GM19043 (cell line): ENCODE results near the gene ZC3H18.

Source experiments
- ATAC-seq: cut with Tn5 transposase; IDR thresholded peaks from one replicate; pipeline ENCODE4 v1.9.1; 2021; ENCODE audit warnings: low read depth; ENCODE audit not compliant: unreplicated experiment

The ZC3H18 gene

DNA sequence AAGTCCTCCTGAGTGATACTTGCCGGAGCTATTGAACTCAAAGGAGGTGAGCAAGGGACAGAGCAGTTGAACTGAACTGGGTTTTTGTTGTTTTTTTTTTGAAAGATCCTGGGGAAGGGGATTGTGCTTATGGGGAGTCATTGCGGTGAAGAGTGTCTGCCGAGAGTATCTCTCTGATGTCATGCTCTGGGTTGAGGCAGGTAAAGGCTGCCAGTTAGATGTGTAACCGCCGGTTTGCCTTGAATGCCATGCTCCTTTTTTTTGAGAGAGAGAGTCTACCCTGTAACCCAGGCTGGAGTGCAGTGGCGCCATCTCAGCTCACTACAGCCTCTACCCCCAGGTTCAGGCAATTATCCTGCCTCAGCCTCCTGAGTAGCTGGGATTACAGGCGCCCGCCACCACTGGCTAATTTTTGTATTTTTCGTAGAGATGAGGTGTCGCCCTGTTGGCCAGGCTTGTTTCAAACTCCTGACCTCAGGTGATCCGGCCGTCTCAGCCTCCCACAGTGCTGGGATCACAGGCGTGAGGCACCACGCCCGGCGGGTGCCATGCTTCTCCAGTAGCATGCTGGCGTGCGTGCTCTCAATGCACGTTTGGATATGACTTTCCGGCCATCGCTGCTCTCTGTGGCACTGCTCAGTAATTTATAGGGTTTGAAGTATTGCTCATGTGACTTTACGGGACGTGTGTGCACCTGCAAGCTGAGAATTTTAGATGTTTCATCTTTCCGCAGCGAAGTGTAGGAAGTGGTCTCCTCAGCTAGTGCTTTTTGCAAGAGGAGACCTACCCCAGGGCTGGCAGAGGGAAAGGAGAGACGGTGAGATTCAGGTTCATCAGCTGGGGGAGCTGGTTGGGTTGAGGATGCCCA lies 8.5 kb downstream of the ZC3H18 start:
- no peak for ATAC-seq

DNA sequence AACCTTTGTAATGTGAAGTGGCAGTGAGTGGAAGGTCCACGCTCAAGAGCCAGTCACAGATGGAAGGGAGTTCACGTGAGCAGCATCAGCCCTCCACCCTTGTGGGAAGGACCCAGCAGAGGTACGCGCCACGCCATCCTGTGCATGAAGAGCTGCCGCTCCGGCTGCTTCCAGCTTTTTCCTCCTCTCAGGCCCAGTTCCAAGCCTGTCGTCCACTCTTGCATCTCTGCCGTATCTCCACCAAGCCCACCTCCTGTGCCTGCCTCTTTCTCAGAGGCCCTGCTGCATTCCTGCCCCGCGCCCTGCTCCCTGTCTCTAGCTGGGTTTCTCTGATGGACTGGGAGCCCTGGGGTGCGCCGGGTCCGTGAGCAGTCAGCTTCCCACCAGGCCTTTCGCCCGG lies 10.2 kb downstream of the ZC3H18 start:
- ATAC-seq: no peak

DNA sequence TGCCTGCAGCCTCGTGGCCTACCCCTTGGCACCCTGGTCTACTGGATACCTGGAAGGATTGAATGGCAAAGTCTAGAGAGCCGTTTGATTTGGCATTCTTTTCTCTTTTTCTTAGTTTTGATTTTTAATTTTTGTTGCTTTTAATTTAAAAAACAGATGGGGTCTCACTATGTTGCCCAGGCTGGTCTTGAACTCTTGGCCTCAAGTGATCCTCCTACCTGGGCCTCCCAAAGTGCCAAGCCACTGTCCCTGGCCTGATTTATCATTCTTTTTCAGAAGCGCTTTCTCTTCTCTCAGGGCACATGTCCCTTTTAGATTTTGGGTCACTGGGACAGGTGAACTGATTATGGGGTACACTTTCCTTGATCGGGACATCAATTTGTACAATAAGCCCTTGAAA lies 10.8 kb downstream of the ZC3H18 start:
- ATAC-seq: no peak

DNA sequence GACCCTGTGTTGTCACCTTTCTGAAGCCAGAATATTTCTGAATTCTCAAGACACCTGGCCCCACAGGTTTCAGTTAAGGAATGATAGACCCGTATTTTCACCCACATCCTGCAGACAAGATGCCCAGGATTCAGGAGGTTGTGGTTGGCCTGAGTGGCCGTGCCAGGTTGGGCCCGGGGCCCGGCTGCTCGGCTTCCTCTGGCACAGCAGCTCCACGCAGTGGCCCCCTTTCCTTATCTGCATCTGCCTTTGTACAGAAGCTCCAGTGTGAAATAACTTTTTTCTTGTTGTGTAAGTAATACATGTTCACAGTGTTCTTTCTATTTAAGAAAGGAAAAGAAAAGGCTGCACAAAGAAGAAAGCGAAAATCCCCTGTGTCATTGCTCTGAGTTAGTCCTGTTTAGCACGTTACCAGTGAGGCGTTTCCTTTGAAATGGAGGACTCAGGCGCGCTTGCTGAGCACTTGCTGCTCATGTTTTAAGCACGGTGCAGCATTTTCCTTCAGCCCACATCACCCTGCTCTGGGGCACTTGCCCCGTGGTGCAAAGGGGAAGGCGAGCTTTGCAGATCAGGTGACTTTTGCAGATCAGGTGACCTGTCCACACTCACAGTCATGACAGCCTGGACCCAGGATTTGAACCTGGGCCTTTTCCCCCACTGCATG lies 12.8 kb downstream of the ZC3H18 start:
- no peak for ATAC-seq

DNA sequence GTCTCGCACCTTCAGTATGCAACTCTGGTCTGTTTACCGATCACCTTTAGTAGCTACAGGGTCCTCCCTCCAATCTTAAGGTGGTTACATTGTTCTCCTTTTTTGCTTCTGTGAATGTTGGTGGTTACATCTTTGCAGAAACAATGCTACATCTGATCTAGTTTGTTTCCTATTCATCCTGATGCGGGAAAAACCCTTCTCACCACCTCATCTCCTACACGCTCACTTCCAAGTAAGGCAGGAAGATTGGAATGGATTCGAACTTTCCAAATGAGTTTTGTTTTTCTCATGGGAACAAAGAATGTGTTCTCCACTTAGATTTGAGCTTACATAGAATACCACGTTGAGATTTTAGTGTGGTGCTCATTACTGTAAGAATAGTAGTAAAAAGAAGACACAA lies 14.5 kb downstream of the ZC3H18 start:
- ATAC-seq: no peak

DNA sequence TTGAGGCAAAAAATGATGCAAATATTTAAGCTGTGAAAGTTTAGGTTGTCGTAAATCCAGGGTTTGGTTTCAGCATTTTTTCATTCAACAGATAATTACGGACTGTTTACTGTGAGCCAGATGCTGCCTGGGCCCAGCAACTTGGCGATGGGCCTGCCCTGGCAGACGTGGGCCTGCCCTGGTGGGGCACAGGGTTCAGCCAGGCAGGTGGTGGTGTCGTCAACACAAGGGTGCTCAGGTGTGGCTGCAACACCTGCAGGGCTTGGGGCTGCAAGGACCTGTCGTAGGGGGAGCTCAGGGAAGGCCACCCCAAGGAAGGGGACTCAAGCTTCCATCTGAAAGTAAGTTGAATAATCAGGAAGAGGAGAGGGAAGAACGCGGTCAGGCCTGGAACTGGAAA lies 15.1 kb downstream of the ZC3H18 start:
- ATAC-seq: no peak

DNA sequence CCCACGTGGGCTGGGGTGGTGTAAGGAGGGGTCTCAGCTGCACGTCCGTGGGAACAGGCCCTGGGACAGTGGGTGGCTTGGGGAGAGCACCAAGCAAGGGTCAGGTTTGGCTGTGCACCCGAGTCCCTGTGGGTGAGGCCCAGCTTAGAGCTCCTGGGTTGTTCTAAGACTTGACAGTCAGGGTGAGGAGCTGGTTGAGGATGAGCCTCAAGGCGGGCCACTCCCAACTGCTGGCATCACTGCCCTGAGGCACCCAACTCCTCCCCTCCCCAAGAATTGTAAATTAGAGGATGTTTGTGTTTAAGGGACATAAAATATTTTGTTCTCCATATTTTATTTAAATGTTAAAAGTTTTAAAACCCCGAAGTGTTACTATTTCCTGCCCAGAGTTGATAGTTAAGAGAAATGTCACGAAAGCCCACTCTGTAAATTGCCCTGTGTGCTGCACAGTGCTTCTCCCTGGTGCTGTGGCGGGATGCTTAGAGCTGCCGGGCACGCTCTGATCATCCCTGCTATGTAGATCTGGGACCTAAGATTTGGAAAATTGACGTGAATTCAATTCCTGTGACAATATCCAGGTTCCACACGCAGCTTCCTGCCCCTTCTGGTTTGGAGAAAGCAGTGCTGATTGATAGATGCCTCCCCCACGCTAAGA lies 15.9 kb downstream of the ZC3H18 start:
- ATAC-seq: no peak

DNA sequence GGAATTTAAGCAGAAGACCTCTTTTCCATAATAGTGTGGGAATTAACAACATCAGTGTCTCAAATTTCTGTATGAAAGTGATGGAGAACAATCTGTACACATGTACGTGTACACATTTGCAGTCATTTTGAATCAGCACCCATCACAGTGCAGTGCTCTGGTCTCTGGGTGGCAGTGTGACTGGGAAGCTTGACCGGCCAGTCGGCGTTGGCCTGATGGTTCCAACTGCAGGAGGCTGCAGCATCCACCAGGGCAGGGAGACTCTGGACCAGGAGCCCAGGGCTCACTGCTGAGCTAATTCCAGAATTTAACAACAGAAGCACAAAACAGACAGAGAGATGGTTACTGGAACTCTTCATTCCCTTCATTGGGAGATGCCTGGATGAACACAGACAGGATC lies 17.9 kb downstream of the ZC3H18 start:
- ATAC-seq: no peak

DNA sequence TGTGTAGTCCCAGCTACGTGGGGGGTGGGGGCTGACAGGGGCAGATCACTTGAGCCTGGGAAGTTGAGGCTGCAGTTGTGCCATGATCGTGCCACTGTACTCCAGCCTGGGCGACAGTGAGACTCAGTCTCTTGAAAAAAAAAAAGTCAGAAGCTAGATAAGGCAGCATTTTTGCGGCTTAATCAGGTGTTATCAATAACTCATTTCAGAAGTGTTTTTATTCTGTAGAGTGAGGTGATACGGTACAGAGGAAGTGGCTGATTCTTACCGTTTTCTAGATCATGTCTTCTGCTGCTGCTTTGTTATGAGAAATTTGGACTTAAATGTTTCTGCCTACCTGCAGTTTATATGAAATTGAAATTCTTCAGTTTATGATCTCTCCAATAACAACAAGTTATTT lies 18.6 kb downstream of the ZC3H18 start:
- ATAC-seq: no peak

DNA sequence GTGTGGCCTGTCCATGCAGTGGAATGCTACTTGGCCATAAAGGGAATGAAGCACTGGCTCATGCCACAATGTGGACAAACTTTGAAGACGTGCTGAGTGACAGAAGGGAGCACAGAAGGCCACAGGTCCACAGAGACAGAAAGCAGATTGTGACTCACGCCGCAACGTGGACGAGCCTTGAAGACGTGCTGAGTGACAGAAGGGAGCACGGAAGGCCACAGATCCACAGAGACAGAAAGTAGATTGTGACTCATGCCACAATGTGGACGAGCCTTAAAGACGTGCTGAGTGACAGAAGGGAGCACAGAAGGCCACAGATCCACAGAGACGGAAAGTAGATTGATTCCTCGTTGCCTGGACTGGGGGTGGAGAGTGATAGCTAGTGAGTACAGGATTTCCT lies 19.2 kb downstream of the ZC3H18 start:
- no peak for ATAC-seq

DNA sequence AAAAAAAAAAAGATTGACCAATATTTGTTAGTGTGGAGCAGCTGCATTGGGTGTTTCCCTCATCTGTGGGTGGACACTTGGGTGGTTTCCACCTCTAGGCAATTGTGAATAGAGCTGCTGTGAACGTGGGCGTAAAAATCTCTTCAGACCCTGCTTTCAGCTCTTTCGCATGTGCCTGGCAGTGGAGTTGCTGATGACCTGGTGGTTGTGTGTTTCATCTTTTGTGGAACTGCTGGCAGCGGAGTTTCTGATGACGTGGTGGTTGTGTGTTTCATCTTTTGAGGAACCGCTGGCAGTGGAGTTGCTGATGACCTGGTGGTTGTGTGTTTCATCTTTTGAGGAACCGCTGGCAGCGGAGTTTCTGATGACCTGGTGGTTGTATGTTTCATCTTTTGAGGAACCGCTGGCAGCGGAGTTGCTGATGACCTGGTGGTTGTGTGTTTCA lies 21.4 kb downstream of the ZC3H18 start:
- no peak for ATAC-seq

DNA sequence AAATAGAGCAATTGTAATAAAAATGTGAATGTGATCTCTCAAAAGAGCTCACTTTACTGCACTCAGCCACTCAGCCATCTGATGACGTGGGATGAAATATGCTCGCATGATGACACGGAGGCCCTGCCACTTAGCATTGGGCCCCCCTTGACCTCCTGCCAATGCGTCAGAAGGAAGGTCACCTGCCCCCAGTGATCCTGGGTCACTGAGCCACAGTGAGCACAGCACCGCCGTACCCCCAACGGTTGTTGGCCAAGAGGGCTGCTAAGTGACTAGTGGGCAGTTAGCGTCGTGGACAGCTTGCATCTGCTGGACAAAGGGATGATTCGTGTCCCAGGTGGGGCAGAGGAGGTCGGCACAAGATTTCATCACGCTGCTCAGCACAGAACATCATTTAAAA lies 22.9 kb downstream of the ZC3H18 start:
- no peak for ATAC-seq

DNA sequence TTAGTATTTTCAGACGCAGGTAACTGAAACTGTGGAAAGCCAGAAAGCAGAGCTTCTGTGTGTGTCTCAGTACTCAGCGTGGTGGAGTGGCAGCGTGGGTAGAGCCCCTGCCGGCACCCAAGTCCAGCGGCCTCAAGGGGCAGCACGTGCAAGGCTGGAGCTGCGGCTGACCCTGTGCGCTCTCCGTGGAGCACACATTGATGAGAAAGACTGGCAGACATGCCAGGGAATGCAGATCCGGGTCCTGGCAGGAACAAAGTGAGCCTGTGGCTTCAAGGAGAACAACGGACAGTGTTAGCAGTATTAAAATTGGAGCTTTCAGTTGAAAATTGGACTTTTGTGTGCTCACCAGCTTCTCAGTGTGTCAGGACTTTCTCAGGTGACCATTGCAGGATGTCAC lies 23.3 kb downstream of the ZC3H18 start:
- no peak for ATAC-seq

DNA sequence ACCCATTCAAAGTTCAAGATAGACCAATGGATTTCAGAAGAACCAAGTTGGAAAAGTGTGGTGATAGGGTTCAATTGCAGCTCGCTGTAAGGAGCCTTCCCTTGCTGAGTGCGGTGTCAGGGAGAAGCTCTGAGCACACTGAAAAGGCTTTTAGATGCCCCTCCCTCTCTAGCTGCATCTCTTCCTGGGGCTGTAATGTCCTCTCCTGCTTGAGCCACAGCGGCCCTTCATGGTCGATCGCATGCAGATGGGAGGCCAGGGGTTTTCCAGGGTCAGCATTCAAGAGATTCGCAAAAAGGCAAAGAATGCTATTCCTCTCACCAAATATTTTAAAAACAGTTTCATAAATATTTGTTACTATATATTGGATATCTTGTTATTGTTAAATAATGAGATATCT lies 23.7 kb downstream of the ZC3H18 start:
- ATAC-seq: no peak

DNA sequence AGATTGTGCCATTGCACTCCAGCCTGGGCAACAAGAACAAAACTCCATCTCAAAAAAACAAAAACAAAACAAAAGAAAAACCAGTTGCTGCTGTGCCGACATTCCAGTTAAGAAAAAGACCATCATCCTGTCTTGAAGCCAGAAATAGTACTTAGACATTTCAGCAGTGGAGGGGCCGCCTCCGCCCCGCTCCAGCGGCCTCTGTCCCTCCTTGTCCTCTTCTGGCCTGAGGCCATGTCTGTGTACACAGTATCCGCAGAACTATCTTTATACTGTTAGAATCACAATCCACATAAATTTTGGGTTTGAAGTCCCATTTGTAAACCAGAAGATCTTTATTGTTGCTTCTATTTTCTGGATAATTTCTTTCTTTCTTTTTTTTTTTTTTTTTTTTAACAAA lies 24.9 kb downstream of the ZC3H18 start:
- no peak for ATAC-seq

DNA sequence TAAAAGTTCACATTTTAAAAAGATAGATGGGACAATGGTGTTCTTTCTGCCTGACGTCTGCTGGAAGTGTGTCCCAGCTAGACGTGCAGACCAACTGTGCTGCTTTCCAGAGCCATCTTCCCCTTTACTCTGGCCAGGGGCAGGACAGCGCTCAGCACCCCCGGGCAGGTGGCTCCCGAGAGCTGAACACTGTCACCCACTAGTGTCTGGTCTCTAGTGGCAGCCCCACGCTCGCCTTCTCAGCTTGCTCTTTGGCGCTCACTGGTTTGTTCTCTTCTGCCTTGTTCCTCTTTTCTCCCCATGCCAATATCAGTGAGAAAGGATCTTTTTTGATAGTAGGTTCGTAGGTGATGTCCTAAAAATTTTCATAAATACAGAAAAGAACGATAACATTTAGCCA lies 25.7 kb downstream of the ZC3H18 start:
- ATAC-seq: no peak

DNA sequence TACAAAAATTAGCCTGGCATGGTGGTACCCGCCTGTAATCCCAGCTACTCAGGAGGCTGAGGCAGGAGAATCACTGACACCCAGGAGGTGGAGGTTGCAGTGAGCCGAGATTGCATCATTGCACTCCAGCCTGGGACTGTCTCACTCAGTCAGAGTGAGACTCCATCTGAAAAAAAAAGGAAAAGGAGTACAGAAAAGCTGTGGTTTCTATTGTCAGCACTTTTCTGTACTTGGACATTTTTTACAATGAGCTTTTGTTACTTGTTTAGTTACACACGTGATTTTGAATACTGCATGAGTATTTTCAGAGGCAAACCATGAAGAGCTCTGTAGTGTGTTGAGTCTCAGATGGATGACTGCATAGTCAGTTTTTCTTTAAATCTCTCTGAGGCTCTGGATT lies 26.3 kb downstream of the ZC3H18 start:
- ATAC-seq: no peak

DNA sequence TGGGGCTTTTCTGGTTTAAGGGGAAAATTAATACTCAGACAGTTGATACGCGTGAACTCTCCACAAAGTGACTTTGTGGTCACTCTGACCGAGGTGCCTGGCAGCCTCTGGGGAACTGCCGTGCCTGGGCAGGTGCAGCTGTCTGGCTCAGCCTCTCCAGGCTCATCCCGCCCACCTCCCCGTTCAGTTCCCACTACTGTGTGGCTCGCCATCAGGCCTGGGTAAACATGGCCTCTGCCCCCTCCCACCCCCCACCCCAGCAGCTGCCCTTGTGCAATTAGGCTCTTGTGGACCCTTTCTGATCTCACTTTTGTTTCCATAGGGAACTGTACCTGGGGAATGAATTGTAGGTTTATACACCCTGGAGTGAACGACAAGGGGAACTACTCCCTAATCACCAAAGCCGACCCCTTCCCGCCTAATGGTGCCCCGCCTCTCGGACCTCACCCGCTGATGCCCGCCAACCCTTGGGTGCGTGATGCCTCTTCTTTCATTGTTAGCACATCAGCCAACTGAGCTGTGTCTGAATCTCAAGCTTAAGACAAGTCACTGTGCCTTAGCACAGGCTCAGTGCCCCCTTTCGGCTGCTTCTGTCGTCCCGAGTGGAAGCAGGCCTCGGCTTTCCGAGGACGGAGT lies 27.8 kb downstream of the ZC3H18 start:
- no peak for ATAC-seq

DNA sequence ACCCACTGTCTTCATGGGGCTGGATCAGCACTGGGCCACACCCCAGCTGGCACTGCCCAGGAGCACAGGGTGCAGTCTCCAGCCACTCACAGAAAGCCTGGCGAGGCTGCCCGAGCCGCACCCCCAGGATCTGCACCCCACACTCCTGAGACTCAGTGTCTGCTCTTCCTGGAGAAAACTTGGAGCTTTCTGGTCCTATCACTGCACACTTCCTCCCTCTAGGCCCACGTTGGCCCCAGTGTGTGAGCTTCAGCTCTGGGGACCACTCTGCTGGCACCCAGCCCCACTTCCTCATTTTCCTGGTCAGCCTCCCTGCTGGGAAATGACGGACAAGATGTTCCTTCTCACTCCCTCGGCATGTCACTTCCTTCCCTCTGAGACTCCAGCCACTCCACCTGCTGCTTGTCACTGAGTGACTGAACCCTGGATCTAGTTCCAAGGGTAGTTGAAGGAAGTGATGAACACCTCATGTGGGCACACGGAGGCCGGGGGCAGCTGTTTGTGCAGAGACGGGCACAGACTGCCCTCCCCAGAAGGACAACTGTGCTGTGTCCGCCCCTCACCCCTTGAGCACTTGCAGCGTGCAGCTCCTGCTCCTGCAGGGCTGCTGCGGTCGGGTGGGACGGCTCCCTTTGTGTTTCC lies 29.0 kb downstream of the ZC3H18 start:
- ATAC-seq: no peak

DNA sequence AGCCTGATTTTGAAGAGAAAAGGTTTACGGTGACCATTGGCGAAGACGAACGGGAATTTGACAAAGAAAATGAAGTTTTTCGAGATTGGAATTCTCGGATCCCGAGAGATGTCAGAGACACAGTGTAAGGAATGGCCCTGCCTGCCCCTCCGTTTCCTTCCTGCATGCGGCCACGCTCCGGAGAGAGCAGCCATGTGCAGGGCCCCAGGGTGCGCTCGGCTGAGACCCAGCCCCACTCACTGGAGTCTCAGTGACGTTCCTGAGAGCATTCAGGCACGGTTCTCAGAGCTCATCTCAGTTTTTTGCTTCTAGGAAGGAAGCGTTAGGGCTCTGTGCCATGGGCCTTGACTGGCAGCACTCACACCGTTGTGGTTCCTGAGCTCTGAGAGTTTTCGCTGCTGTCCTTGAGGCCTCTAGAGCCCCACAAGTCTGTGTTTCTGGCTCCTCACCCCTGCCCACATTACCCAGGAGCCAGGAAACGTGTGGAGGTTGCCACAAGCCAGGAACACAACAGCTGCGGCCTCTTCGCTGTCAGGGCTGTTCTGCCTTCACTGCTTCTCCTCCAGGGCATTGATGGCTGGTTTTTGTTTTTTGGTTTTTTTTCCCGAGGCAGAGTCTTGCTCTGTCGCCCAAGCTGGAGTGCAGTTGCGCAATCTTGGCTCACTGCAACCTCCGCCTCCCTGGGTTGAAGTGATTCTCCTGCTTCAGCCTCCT lies 29.8 kb downstream of the ZC3H18 start:
- no peak for ATAC-seq
